Hematopoietic multipotent progenitor cell treated with erythropoietin and hydrocortisone succinate and interleukin-3 and kit ligand, for 8 days (in vitro differentiated cells): Measurements from ENCODE around the gene C1QTNF1.
A peak's percentile ranks its signal among the peaks of the same experiment; 100 is the strongest.
"Not testable (repeated sequence)": the region's sequence is repeated elsewhere in the genome, so short reads cannot be mapped to it uniquely, and the experiment has no call there.

Source experiments
- DNase-seq: peaks from one replicate; pipeline ENCODE4 v3.0.0-alpha.2; 2015

C1QTNF1 gene

DNA sequence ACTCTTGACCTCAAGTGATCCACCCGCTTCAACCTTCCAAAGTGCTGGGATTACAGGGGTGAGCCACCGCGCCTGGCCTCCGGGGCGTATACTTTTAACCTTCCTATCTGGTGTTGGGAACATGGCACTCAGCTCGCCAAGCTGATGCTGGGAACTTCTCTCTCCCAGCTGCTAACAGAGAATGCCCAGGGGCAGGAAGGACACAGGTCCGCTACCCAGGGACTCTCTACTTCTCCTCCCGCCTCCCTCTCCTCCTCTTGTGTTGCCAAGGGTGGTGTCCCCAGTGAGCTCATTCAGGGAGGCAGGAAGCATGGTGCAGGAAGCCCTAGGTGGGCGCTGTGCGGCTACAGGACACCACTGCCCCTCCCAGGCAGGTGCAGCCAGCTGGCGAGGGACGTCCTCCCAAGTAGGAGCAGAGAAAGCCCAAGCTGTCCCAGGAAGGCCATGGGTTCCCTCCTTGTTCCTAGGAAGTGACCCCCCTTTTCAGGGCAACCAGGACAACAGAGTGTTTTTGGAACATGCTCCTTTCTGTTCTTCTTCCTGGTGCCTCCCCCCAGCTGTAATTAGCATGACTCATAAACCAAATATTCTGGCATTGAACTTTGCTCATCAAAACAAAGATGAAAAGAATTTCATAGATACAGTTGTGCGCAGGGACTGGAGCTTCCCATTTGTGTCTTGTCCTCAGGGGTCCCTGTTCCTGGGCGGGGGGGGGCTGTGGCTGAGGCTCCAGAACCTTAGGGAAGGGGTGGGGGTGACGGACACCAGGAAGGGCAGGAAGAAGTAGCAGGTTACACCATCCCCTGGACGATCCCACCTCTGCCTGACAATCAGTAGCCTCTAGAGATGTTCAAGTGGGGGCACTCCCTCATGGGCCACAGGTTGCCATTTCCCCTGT is 2.7 kb downstream of the C1QTNF1 start:
- no peak for DNase-seq

DNA sequence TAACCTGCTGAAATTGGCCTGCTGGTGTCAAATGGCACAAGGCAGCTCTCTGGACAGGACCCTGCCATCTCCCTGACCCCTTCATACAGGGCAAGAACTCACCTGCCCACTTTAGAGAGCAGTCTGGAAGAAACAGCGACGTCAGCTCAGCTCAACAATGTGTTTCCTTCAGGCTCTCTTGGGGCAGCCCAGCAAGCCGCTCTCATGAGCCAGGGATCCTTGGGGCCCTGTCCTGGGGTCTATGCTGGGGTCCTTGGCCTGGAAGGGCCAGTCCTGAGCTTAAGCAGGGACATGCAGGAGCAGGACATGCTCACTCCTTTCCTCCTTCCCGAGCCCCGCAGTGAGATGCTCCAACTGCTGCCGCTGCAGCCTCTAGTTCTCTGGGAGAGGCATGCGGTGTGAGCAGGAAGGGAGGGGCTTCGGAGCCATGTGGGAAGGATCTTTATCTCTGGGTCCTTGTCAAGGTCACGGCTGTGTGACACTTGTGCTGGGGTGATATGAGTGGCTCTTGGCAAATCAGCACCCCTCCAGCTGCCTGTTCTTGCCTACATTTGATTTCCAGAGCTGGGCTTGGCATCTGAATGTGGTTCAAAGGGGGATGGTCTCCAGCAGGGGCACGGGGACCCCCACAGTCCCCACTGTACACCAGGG is 3.4 kb downstream of the C1QTNF1 start:
- DNase-seq, result peak; percentile 22

DNA sequence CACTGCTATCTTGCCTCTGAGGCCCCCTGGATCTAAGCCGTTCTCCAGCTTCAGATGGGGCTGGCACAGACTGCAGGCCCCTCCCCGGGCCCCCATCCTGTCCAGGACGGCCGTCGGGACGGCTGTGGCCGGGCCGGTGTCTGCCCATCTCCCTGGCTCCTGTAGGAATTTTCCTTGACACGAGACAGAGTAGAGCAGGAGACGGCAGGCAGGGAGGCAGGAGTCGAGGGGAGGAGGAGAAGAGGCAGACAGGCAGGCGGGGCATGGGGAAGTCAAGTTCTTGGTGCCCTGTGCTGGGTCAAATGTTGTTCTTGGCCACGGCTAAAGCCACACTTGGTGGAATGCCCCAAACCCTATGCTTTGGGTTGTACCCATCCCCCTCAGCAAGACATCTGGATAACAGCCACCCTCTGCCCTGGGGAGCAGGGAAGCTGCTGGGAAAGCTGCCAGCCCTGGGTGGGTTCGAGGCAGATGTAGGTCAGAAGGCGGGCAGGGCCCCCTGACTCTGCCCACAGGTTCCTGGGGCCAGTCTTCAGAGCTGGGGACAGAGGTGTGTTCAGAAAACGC is 4.0 kb downstream of the C1QTNF1 start:
- no peak for DNase-seq

DNA sequence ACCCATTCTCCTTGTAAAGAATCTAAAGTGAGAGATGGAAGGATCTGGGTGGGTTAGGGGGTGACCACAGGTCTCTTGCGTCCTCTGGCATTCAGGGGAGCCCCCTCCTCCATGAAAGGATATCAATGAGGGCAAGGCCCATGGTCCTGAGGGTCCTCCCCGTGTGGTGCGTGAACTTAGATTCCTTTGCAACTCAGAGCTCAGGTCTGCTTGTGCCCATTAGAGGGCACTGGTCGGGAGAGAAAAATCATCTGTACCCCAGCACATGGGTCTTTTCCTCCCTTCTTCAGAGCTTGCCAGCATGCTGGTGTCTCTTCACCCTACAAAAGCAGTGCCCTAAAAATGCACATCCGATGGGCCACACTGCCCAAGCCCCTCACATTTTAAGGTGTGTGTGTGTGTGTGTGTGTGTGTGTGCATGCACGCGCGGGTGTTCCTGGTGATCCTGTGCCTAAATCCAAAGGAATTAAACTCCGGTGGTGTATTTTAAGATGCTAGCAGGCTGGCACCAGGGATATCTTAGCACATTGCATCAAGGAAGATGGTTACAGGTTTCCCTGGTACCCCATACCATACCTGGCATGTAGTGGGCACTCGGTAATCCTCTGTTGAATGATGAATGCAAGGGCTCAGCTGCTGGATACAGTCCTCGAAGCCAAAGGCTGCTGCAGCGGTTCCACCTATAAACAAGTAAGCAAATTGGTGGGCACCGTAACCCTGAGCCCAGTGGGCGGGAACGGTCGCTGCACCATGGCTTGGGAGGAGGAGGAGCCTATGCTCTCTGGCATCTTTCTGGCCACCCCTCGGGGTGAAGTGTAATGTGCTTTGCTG is 4.7 kb downstream of the C1QTNF1 start:
- DNase-seq, result no peak

DNA sequence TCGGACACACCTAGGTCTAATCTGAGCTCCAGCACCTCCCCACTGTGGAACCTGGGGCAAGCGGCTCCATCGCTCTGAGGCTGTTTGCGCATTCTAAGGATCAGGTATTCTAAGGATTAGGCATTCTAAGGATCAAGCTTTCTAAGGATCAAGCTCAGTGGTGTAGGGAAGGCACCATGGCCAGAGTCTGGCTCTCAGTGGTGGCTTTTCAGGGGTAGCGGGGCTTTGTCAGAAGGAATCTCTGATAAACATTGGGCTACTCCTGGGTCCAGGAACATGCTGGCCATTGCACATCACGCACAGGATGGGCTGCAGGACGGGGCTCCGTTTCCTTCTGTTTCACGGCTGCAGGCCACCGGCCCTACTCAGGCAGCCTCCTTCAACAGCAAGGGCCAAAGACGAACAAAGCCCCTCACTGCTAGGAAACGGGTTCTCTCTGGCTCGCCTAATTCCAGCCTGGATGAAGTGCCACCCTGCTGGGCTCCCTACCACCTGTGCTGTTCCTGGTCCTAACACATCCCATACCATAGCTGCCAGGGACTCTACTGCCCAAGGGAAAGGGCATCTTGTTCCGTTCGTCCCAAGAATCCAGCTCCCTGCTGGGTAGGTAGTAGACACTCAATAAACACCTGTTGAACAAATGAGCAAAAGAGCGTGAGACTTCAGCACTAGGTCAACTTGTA is 5.5 kb downstream of the C1QTNF1 start:
- no peak for DNase-seq

DNA sequence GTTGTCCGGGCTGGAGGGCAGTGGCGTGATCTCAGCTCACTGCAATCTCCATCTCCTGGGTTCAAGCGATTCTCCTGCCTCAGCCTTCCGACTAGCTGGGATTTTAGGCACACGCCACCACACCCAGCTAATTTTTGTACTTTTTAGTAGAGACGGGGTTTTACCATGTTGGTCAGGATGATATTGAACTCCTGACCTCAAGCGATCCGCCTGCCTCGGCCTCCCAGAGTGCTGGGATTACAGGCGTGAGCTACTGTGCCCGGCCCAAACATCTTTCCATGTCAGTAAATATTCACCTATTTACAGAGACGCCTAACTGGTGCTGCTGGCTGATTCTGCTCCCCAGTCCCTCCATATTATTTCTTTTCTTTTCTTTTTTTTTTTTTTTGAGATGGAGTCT is 6.7 kb downstream of the C1QTNF1 start:
- DNase-seq, result not testable (repeated sequence)

DNA sequence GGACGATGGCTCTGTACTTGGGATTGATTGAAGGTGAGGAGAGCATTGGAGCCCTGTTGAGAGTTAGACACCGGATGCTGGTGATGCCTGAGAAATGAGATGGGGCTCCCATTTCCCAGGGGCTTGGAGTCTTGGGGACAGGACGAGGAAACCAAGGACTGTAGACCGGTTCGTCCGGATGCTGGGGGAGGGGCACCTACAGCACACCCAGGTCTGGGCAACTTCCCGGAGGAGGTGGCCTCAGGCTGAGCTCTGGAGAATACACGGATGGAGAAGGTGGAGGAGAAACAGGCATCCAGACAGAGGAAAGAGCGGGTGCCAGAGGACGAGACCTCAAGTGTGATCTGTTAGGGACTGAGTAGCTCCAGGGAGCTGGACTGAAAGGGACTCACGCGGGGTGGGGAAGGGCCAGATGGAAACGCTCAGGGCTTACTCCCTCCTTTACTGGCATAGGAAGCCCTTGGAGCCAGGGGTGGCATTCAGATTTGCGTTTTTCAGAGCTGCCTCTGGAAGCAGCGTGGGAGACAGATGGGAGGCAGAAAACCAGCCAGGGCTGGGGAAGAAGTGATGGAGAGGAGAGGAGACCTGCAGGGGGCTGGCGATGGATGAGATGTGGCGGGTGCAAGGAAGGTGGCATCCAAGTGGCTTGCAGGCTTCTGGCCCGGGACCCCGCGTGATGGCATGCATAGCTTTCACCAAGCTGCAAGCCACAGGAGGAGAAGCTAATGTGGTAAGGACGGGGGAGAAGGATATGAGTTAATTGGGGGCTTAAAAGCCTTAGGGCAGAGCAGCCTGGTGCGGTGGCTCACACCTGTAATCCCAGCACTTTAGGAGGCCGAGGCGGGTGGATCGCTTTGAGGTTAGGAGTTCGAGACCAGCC is 8.3 kb downstream of the C1QTNF1 start:
- DNase-seq, result no peak

DNA sequence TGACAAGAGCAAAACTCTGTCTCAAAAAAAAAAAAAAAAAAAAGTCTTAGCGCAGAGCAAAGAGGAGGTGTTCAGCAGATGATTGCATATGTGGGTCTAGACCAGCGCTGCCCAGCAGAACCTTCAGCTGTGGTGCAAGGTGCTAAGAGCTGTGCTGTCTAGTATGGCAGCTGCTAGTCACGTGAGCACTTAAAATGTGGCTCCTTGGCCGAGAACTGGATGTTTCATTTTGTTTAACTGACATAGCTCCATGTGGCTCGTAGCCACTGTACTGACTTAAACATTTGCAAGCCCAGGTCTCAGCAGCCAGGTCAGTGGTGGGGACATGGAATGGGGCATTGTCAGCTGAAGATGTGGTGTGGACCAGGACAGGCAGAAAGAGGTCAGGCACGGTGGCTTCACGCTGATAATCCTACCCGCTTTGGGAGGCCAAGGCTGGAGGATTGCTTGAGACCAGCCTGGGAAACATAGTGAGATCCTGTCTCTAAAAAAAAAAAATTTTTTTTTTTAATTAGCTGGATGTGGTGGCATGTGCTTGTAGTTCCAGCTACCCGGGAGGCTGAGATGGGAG is 9.2 kb downstream of the C1QTNF1 start:
- DNase-seq, result no peak

DNA sequence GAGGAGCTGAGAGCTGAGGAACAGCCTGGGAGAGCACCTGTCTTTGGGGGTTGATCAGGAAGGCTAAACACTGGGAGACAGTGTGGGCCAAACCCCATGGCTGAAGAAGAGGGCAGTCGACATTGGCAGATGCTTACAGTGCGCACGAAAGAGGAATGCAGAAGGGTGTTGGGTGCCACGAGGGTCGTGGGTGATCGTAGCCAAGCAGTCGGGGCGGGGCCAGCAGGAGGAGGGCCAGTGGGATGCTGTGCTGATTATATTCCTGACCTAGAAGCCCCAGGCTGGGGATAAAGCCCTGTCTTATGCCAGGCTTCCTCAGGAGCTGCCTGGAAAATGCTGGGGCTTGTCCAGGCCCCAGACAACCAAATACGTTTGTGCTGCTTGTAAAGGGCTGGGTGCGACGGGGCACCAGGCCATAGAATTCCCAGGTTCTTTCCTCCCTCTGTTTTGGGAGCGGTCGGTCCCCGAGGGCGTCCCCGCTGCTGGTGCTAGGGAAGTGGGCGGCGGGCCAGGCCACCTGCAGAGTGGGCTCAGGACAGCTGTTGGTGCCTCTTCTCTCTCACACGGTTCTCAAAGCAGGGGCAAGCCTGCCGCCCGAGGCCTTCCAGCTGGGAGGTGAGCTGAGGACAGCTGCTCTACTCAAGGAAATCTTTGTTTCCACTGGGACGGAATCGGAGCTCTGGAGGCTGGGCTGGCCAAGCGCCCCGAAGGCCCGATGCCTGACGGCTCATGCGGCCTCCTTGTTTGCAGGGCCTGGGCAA is 10.0 kb downstream of the C1QTNF1 start:
- no peak for DNase-seq

DNA sequence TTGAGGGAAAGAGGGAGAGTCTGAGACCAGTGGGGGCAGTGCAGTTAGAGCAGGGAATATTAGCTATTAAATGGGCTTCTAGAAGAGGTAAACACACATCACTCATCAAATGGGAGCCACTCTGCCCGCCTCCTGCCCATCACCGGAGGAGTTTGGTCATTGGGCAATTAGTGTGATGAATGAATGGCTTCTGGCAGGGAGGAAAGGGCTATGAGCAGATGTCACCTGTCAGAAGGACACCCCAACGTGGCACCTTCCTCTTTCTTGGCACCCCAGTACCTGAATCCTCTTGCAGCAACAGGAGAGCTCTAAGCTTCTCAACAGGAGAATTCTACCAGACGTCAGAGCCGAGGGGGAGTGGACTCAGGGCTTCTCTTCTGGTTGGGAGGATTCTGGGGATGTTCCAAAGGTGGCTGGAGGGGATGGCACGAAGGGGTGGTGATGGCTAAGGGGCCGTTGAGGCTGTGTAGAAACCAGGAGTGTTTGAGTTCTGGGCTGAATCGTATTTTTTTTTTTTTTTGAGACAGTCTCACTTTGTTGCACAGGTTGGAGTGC is 11.0 kb downstream of the C1QTNF1 start:
- DNase-seq, result no peak

DNA sequence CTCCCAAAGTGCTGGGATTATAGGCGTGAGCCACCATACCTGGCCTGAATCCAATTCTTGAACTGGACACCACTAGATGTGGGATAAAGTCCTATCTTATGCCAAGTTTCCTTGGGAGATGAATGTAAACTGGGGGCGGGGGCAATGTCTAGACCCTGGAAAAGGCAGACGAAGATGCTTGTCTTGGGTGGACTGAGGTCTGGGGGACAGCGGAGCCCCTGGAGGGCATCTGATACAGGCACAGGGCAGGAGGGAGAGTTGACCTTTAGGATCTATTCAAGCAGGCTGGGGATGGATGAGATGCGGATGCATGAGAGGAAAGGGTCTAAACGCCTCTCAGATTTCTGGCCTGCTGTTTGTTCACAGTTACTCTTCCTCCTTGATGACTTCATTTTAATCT is 11.7 kb downstream of the C1QTNF1 start:
- no peak for DNase-seq

DNA sequence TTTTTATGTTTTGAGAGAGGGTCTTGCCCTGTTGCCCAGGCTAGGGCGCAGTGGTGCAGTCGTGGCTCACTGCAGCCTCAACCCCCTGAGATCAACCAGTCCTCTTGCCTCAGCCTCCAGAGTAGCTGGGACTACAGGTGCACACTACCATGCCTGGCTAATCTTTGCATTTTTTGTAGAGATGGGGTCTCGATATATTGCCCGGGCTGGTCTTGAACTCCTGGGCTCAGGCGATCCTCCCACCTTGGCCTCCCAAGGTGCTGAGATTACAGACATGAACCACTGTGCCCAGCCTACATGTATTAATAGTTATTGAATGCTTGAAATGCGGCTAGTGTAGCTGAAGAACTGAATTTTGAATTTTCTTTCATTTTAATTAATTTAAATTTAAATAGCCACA is 12.2 kb downstream of the C1QTNF1 start:
- no peak for DNase-seq

DNA sequence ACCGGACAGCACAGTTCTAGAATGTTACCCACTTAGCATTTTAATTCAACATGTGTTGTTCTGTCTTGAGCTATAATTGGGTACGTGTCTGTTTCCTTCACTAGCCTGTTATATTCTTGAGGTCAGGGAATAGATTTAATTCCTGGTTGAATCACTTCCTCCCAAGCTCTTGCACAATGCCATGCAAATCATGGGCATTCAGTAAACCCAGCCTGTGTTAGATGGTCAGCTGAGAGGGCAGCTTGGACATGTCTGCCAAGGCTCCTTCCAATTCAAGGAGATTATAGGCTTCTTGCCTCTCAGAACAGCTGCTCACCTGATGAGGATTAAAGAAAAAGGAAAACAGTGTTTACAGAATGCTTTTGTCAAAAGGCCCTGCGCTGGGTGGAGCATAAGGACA is 12.6 kb downstream of the C1QTNF1 start:
- DNase-seq, result no peak

DNA sequence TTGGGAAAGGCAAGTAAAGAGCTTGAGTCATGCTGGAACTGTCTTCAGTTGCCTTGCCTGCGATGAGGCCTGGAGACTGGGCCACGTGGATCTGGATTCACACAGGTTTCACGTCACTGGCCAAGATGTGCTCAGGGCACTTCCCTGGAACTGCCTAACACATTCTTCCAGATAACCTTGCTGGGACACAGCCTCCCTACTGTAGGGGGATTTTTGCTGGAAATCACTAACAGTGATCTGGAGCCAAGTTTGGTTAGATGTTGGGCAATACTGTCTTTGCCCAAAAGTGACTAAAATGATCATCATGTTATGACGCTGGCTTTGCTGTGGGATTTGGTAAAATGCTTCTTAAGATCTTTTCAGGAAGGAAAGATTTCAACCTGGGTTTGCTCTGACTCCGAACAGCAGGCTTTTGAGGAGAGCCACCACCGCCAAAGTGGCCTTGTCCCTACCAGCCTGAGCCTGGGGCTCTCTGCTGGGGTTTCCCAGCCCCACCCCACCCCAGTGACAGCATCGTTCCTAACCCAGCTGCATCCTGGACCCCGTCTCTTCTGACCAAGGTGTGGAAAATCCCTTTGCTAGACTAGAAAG is 14.7 kb downstream of the C1QTNF1 start:
- no peak for DNase-seq

DNA sequence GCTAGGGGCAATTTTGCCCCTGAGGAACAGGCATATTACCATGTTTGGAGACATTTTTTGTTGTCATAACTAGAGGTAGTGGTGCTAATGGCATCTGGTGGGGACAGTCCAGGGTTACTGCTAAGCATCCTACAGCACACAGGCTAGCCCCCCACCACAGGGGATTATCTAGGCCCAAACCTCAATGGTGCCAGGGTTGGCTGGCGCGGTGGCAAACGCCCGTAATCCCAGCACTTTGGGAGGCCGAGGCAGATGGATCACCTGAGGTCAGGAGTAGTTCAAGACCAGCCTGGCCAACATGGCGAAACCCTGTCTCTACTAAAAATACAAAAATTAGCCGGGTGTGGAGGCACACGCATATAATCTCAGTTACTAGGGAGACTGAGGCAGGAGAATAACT is 15.2 kb downstream of the C1QTNF1 start:
- no peak for DNase-seq

DNA sequence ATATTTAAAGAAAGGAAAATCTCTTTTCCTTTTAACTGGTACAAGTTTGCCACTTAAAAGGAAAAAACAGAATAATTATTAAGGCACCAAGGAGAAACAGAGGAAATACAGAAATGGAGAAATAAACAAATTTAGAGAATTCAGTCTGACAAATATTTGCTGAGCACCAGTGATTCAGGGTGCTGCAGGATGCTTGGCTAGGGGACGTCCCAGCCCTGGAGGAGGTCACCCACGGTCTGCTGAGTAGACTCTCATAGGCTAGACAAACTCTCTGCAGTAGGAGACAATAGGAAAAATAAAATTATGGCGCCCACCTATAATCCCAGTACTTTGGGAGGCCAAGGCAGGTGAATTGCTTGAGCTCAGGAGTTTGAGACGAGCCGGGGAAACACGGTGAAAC is 15.9 kb downstream of the C1QTNF1 start:
- DNase-seq, result no peak

DNA sequence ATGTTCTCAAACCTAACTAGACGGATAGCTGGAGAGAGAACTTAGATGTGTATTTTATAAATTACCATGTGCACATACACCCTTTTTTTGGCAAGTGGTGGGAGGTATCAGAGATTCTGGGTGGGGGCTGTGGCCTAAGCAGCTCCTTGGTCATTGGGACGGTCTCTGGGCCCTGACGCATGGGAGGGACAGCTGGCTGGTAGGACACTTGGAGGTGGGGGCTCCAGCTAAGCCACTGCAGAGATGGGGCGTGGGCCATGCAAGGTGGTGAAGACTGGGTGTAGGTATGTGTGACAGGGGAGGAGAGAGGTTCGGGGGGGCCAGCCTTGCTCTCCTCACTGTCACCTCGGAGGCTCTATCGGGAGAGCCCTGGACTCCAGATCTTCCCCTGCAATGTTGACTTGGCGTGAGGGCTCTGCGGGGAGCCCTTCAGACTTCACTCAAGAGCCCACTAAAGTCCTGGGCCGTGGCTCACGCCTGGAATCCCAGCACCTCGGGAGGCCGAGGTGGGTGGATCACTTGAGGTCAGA is 17.1 kb downstream of the C1QTNF1 start:
- DNase-seq, result no peak

DNA sequence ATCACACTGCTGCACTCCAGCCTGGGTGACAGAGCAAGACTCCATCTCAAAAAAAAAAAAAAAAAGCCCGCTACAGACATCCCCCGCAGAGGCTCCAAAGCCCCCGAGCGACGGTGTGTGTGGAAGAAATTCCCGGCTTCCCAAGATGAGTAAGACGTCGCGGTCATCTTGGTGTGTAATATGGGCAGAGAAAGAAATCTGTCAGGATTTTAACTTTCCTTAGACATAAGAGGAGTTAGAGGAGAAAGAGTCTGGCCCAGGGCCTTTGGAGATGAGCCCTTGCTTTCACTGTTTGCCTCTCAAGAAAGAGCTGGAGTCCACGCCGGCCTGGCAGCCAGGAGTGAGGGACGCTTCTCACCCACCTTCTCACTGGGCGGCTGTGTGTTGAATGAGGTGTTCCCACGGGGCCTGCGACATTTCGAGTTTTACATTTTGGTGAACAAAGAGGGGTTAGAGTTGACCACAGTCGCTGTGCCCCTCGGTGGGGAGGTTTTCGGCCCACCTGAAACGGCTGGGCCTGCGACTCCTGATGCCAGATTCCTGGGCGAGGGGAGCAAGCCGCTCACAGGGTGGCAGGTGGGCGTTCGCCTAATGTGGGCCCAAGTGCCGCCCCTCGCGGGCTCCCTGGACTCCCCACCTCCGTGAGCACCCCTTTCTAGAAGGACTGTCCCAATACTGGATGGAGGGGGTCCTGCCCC is 17.9 kb downstream of the C1QTNF1 start:
- no peak for DNase-seq
